Mucosa of descending colon (tissue), 3 donors: ENCODE data around the gene GGPS1. TPM values are rescaled to one million over a fixed set of nuclear protein-coding genes. Genes with fewer than 3 reads are reported as not detected.

ENCODE experiments used
- ATAC-seq: fragments of 200-7000 bp; cut with Tn5 transposase; one replicate; pipeline ENCODE4 v1.9.1; 2020; ENCODE audit warnings: mild to moderate bottlenecking, moderate library complexity
- DNase-seq, 3 donors: peaks; one replicate each; pipeline ENCODE4 v3.0.0-alpha.2; 2020
- H3K36me3 ChIP-seq: fragments of 200-600 bp; one replicate; pipeline ENCODE4 v1.8.0; 2021; ENCODE audit warnings: low read depth, mild to moderate bottlenecking
- H3K4me1 ChIP-seq: fragments of 200-600 bp; one replicate; pipeline ENCODE4 v1.8.0; 2021; ENCODE audit warnings: low read depth, mild to moderate bottlenecking
- H3K4me3 ChIP-seq: fragments of 200-600 bp; one replicate; pipeline ENCODE4 v1.8.0; 2021; ENCODE audit warnings: mild to moderate bottlenecking
- H3K9me3 ChIP-seq: fragments of 200-600 bp; one replicate; pipeline ENCODE4 v1.8.0; 2021; ENCODE audit warnings: mild to moderate bottlenecking
- CTCF ChIP-seq: fragments of 200-600 bp; IDR thresholded peaks from one replicate; pipeline ENCODE4 v1.8.0; 2022; ENCODE audit warnings: antibody characterized with exemption, mild to moderate bottlenecking
- intact Hi-C, 2 donors: fragments of 100-400 bp; cut with DNase I in 1 of 2; cut with micrococcal nuclease in 1 of 2; formaldehyde crosslinking; loops; one replicate each; pipeline versions ENCODE4 v1.11.0 to v1.11.1; 2022; cut with DNase I, micrococcal nuclease
- total RNA-seq, 3 donors: library from RNA; stranded (reverse); fragmentation: NEBNext Ultra II Directional in 2 of 3; extraction: Animal tissue kit (Norgen Biotek cat#: 25700) in 2 of 3; gene quantifications; one replicate each; pipeline versions ENCODE4 v1.2.1 to v1.2.4, GENCODE V29; 2021 to 2023
- donor health status: DM: no; HTN: no; CAD: no; lungs with moderate emphysema.
- donor health status: DM: no; HTN: no; CAD: no.
- donor health status: DM: no; HTN: yes; CAD: no.

GGPS1 gene
- total RNA-seq, 3 donors from 2014 or later: 26.4 to 40.8 (median 34.1) TPM

GRCh38 chr1:235336903-235337302 is 8.5 kb downstream of the GGPS1 start:
- no peak for TF ChIP-seq CTCF
- H3K9me3 ChIP-seq: no peaks in the 10 kb centered on the region
- ATAC-seq (peak; percentile 68), DNase-seq (no peak)
- peaks cover 1% of the 10 kb centered on the region for H3K4me1 ChIP-seq
- intact Hi-C loops: no loop called here
- no peaks in the 10 kb centered on the region for H3K36me3 ChIP-seq
- no peak overlapping the region for H3K4me3 ChIP-seq

- no peaks in the 10 kb centered on the region for H3K4me1 ChIP-seq
- no peak overlapping the region for H3K4me3 ChIP-seq
- intact Hi-C loops: no loop called here
- no peak for ATAC-seq
- no peaks in the 10 kb centered on the region for H3K36me3 ChIP-seq
- DNase-seq: no peak
- no peak for TF ChIP-seq CTCF
- no peaks in the 10 kb centered on the region for H3K9me3 ChIP-seq
These were observed 11.4 kb downstream of the GGPS1 start for GRCh38 chr1:235339746-235340145.

- Histone ChIP-seq H3K9me3 (no peaks in the 10 kb centered on the region), H3K36me3 (no peaks in the 10 kb centered on the region), H3K4me1 (no peaks in the 10 kb centered on the region), H3K4me3 (no peak overlapping the region)
- no peak for TF ChIP-seq CTCF
- ATAC-seq (no peak), DNase-seq (no peak)
- intact Hi-C loops: no loop called here
These were observed 13.0 kb downstream of the GGPS1 start for GRCh38 chr1:235341334-235341733.

GRCh38 chr1:235342039-235342438 is 13.7 kb downstream of the GGPS1 start:
- no peaks in the 10 kb centered on the region for H3K4me1 ChIP-seq
- intact Hi-C loops: no loop called here
- H3K36me3 ChIP-seq: no peaks in the 10 kb centered on the region
- no peak for TF ChIP-seq CTCF
- ATAC-seq (no peak), DNase-seq (no peak)
- no peaks in the 10 kb centered on the region for H3K9me3 ChIP-seq
- H3K4me3 ChIP-seq: no peak overlapping the region

- no peak for TF ChIP-seq CTCF
- Histone ChIP-seq H3K4me1 (no peaks in the 10 kb centered on the region), H3K36me3 (no peaks in the 10 kb centered on the region), H3K9me3 (no peaks in the 10 kb centered on the region), H3K4me3 (no peak overlapping the region)
- intact Hi-C loops: no loop called here
- DNase-seq: no peak
- no peak for ATAC-seq
These were observed 14.1 kb downstream of the GGPS1 start for GRCh38 chr1:235342471-235342870.

GRCh38 chr1:235343726-235344125 is 15.4 kb downstream of the GGPS1 start:
- Histone ChIP-seq H3K9me3 (no peaks in the 10 kb centered on the region), H3K36me3 (no peaks in the 10 kb centered on the region), H3K4me1 (no peaks in the 10 kb centered on the region), H3K4me3 (no peak overlapping the region)
- ATAC-seq (no peak), DNase-seq (no peak)
- intact Hi-C loops: no loop called here
- TF ChIP-seq CTCF: no peak
